OCI-LY1 (cell line): ENCODE results near the gene GUSB.
"Not testable (repeated sequence)": the region's sequence is repeated elsewhere in the genome, so short reads cannot be mapped to it uniquely, and the experiment has no call there.

ENCODE experiments used
- EZH2 ChIP-seq: fragments of 200-600 bp; sonication (generic), shearing (Covaris generic); IDR thresholded peaks from 2 replicates; pipeline ENCODE4 v1.8.0; 2017; ENCODE audit warnings: borderline replicate concordance, mixed run types, mild to moderate bottlenecking, antibody characterized with exemption, low read length, moderate library complexity, mixed read lengths
- TF ChIP-seq, protein P1 (sequence below): fragments of 200-600 bp; sonication (generic), shearing (Covaris generic); IDR thresholded peaks from 2 replicates; pipeline ENCODE4 v1.5.1; 2017; ENCODE audit warnings: mild to moderate bottlenecking, antibody characterized with exemption, low read length, moderate library complexity, mixed read lengths

DNA sequence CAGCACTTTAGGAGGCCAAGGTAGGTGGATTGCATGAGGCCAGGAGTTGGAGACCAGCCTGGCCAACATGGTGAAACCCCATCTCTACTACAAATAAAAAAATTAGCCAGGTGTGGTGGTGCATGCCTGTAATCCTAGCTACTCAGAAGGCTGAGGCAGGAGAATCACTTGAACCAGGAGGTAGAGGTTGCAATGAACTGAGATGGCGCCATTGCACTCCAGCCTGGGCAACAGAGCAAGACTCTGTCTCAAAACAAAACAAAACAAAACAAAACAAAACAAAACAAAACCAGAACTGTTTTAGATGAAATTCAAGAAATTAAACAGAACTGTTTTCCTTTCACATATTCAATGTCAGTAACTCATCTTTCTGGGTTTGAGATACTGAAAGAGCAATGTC lies 6.5 kb upstream of the GUSB start:
- TF ChIP-seq, protein P1, sequence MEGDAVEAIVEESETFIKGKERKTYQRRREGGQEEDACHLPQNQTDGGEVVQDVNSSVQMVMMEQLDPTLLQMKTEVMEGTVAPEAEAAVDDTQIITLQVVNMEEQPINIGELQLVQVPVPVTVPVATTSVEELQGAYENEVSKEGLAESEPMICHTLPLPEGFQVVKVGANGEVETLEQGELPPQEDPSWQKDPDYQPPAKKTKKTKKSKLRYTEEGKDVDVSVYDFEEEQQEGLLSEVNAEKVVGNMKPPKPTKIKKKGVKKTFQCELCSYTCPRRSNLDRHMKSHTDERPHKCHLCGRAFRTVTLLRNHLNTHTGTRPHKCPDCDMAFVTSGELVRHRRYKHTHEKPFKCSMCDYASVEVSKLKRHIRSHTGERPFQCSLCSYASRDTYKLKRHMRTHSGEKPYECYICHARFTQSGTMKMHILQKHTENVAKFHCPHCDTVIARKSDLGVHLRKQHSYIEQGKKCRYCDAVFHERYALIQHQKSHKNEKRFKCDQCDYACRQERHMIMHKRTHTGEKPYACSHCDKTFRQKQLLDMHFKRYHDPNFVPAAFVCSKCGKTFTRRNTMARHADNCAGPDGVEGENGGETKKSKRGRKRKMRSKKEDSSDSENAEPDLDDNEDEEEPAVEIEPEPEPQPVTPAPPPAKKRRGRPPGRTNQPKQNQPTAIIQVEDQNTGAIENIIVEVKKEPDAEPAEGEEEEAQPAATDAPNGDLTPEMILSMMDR: not testable (repeated sequence)
- TF ChIP-seq EZH2: not testable (repeated sequence)
